PFSK-1 (cell line): ENCODE measurements around the gene SPATA6L.

Source experiments
- POLR2AphosphoS5 ChIP-seq: IDR thresholded peaks from 2 replicates; pipeline ENCODE4 v1.6.1; 2012; ENCODE audit warnings: low read depth, mild to moderate bottlenecking, control low read depth, low read length, moderate library complexity
- SIN3A ChIP-seq: IDR thresholded peaks from 2 replicates; pipeline ENCODE4 v1.6.1; 2012; ENCODE audit warnings: mild to moderate bottlenecking, low read length, moderate library complexity, borderline replicate concordance; ENCODE audit not compliant: insufficient read depth
- TAF1 ChIP-seq: IDR thresholded peaks from 2 replicates; pipeline ENCODE4 v1.6.1; 2012; ENCODE audit warnings: low read length, control low read depth, borderline replicate concordance; ENCODE audit not compliant: insufficient read depth
- TF ChIP-seq, protein P1 (sequence below), 2 experiments: IDR thresholded peaks; 2 replicates each; pipeline versions ENCODE4 v1.6.1 to v1.8.0; 2011 to 2012; ENCODE audit warnings: low read depth in 2 of 2, low read length in 2 of 2, control low read depth in 1 of 2, inconsistent platforms in 1 of 2, mild to moderate bottlenecking in 1 of 2, moderate library complexity in 1 of 2; ENCODE audit not compliant: insufficient read depth in 1 of 2

DNA sequence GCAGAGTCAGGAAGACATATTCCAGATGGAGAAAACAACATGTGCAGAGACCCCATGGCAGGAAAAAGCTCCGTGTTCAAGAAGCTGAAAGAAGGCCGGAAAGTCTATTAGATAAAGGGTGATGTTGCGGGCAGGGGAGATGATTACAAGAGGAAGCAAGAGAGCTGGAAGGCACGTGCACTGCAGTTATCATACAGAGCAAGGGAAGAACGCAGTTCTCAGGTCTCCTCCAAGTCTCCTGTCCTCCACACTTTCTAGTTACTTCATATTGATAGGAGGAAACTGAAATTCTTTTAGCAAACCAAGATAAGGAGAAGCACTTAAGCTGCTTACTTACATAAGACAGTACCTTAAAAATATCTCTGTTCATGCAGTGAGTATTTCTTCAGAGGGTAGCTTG lies 62.5 kb downstream of the SPATA6L start:
- TF ChIP-seq POLR2AphosphoS5 (no peak), TAF1 (no peak), SIN3A (no peak)
- TF ChIP-seq, protein P1, sequence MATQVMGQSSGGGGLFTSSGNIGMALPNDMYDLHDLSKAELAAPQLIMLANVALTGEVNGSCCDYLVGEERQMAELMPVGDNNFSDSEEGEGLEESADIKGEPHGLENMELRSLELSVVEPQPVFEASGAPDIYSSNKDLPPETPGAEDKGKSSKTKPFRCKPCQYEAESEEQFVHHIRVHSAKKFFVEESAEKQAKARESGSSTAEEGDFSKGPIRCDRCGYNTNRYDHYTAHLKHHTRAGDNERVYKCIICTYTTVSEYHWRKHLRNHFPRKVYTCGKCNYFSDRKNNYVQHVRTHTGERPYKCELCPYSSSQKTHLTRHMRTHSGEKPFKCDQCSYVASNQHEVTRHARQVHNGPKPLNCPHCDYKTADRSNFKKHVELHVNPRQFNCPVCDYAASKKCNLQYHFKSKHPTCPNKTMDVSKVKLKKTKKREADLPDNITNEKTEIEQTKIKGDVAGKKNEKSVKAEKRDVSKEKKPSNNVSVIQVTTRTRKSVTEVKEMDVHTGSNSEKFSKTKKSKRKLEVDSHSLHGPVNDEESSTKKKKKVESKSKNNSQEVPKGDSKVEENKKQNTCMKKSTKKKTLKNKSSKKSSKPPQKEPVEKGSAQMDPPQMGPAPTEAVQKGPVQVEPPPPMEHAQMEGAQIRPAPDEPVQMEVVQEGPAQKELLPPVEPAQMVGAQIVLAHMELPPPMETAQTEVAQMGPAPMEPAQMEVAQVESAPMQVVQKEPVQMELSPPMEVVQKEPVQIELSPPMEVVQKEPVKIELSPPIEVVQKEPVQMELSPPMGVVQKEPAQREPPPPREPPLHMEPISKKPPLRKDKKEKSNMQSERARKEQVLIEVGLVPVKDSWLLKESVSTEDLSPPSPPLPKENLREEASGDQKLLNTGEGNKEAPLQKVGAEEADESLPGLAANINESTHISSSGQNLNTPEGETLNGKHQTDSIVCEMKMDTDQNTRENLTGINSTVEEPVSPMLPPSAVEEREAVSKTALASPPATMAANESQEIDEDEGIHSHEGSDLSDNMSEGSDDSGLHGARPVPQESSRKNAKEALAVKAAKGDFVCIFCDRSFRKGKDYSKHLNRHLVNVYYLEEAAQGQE (IDR thresholded peaks at IDR 0.05; ENCODE audit: insufficient read depth in 1 of 2, low read depth in 2 of 2, low read length in 2 of 2), result no peak
